IPS-18a (cell line): ENCODE data around the gene RECQL5.
"Not testable (repeated sequence)": the region's sequence is repeated elsewhere in the genome, so short reads cannot be mapped to it uniquely, and the experiment has no call there.

Experiments
- H3K27ac ChIP-seq: one replicate; pipeline ENCODE4 v1.5.1; 2013; ENCODE audit warnings: low read length
- H3K27me3 ChIP-seq: one replicate; pipeline ENCODE4 v1.6.1; 2013; ENCODE audit warnings: mild to moderate bottlenecking, low read length; ENCODE audit not compliant: control insufficient read depth, insufficient read depth
- H3K36me3 ChIP-seq: one replicate; pipeline ENCODE4 v1.6.1; 2013; ENCODE audit warnings: low read depth, low read length; ENCODE audit not compliant: control insufficient read depth
- H3K4me1 ChIP-seq: one replicate; pipeline ENCODE4 v1.6.1; 2013; ENCODE audit warnings: low read depth, low read length; ENCODE audit not compliant: control insufficient read depth
- H3K4me3 ChIP-seq: one replicate; pipeline ENCODE4 v1.5.1; 2013; ENCODE audit warnings: low read length
- H3K9ac ChIP-seq: one replicate; pipeline ENCODE4 v1.6.1; 2013; ENCODE audit warnings: mild to moderate bottlenecking, low read length, moderate library complexity
- H3K9me3 ChIP-seq: one replicate; pipeline ENCODE4 v1.6.1; 2013; ENCODE audit warnings: low read depth, low read length; ENCODE audit not compliant: control insufficient read depth

Gene RECQL5

GRCh38 chr17:75638039-75638438, 28.9 kb downstream of the RECQL5 start:
- H3K4me1 ChIP-seq, result peaks cover 13% of the 10 kb centered on the region
- not testable (repeated sequence) for H3K36me3 ChIP-seq

GRCh38 chr17:75637551-75637950, 29.4 kb downstream of the RECQL5 start:
- Histone ChIP-seq H3K9me3 (no peaks in the 10 kb centered on the region), H3K27me3 (no peaks in the 10 kb centered on the region), H3K4me1 (peaks cover 8% of the 10 kb centered on the region), H3K27ac (no peak overlapping the region), H3K9ac (no peak overlapping the region), H3K36me3 (no peaks in the 10 kb centered on the region), H3K4me3 (no peak overlapping the region)

More at GRCh38 chr17:75638039-75638438, 28.9 kb downstream of the RECQL5 start:
- H3K27ac ChIP-seq, H3K9ac ChIP-seq, H3K9me3 ChIP-seq, H3K27me3 ChIP-seq, H3K4me3 ChIP-seq: not testable (repeated sequence)

GRCh38 chr17:75637143-75637538, 29.8 kb downstream of the RECQL5 start:
- peaks cover 7% of the 10 kb centered on the region for H3K4me1 ChIP-seq
- no peak overlapping the region for H3K9ac ChIP-seq

GRCh38 chr17:75636381-75637142, 30.4 kb downstream of the RECQL5 start:
- Histone ChIP-seq H3K27ac (no peak overlapping the region), H3K4me3 (no peak overlapping the region), H3K36me3 (no peaks in the 10 kb centered on the region), H3K4me1 (peaks cover 7% of the 10 kb centered on the region), H3K9me3 (no peaks in the 10 kb centered on the region), H3K9ac (no peak overlapping the region), H3K27me3 (no peaks in the 10 kb centered on the region)

More at GRCh38 chr17:75637143-75637538, 29.8 kb downstream of the RECQL5 start:
- Histone ChIP-seq H3K27ac (no peak overlapping the region), H3K36me3 (no peaks in the 10 kb centered on the region), H3K4me3 (no peak overlapping the region), H3K9me3 (no peaks in the 10 kb centered on the region), H3K27me3 (no peaks in the 10 kb centered on the region)

- H3K9ac ChIP-seq, result no peak overlapping the region
- no peaks in the 10 kb centered on the region for H3K27me3 ChIP-seq
- H3K4me1 ChIP-seq, result peaks cover 7% of the 10 kb centered on the region
- no peak overlapping the region for H3K27ac ChIP-seq
- no peaks in the 10 kb centered on the region for H3K9me3 ChIP-seq
- H3K36me3 ChIP-seq, result no peaks in the 10 kb centered on the region
- H3K4me3 ChIP-seq, result no peak overlapping the region
These were observed 31.2 kb downstream of the RECQL5 start for GRCh38 chr17:75635610-75636202.

- no peak overlapping the region for H3K27ac ChIP-seq
- no peaks in the 10 kb centered on the region for H3K9me3 ChIP-seq
- H3K9ac ChIP-seq, result no peak overlapping the region
- no peaks in the 10 kb centered on the region for H3K36me3 ChIP-seq
- H3K27me3 ChIP-seq, result no peaks in the 10 kb centered on the region
- H3K4me3 ChIP-seq, result no peak overlapping the region
- H3K4me1 ChIP-seq, result peaks cover 7% of the 10 kb centered on the region
These were observed 32.0 kb downstream of the RECQL5 start for GRCh38 chr17:75634754-75635609.

GRCh38 chr17:75634376-75634740, 32.6 kb downstream of the RECQL5 start:
- Histone ChIP-seq H3K9ac (no peak overlapping the region), H3K4me3 (no peak overlapping the region), H3K36me3 (no peaks in the 10 kb centered on the region), H3K9me3 (no peaks in the 10 kb centered on the region), H3K4me1 (peaks cover 7% of the 10 kb centered on the region), H3K27ac (no peak overlapping the region), H3K27me3 (no peaks in the 10 kb centered on the region)

- Histone ChIP-seq H3K9ac (no peak overlapping the region), H3K9me3 (no peaks in the 10 kb centered on the region), H3K36me3 (no peaks in the 10 kb centered on the region), H3K4me1 (peaks cover 7% of the 10 kb centered on the region), H3K27ac (no peak overlapping the region), H3K4me3 (peak overlapping the region; percentile 10), H3K27me3 (no peaks in the 10 kb centered on the region)
These were observed 33.2 kb downstream of the RECQL5 start for GRCh38 chr17:75633486-75634375.

- Histone ChIP-seq H3K9ac (no peak within 1 kb of the TSS), H3K4me1 (peaks cover 7% of the 10 kb centered on the region), H3K36me3 (no peaks in the 10 kb centered on the region), H3K27me3 (no peaks in the 10 kb centered on the region), H3K4me3 (peak within 1 kb of the TSS; percentile 10), H3K9me3 (no peaks in the 10 kb centered on the region), H3K27ac (no peak within 1 kb of the TSS)
These were observed 34.0 kb downstream of the RECQL5 start, which contains the start of gene SMIM5 for GRCh38 chr17:75632863-75633485. TSS of gene SMIM5 (plus strand) at chr17:75633434. CDS start at chr17:75640202, 6,768 bp downstream.

GRCh38 chr17:75632428-75632827, 34.5 kb downstream of the RECQL5 start:
- Histone ChIP-seq H3K27ac (no peak overlapping the region), H3K9me3 (no peaks in the 10 kb centered on the region), H3K9ac (no peak overlapping the region), H3K36me3 (no peaks in the 10 kb centered on the region), H3K4me3 (no peak overlapping the region), H3K4me1 (peaks cover 7% of the 10 kb centered on the region), H3K27me3 (no peaks in the 10 kb centered on the region)
